ENCODE results near the gene MFAP4.

The MFAP4 gene

DNA sequence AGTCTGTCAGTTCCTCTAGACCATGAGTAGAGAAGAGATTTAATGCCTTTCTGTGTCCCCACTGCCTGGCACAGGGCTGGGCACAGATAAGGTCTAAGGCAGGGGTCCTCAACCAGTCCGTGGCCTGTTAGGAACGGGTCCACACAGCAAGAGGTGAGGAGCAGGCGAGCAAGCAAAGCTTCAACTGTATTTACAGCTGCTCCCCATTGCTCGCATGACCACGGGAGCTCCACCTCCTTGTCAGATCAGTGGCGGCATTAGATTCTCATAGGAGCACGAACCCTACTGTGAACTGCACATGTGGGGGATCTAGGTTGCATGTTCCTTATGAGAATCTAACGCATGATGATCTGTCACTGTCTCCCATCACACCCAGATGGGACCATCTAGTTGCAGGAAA, 26.2 kb downstream of the MFAP4 start:
- CTCF ChIA-PET = interaction anchor here (1.0 to 3.6 kb wide), 2 partner anchors 153 to 403 kb away, joined by 5 to 102 read pairs; no protein-coding TSS in a partner anchor
- Histone ChIP-seq H3K4me1 (ENCODE audit: control insufficient read depth, insufficient read depth, low read length) (peaks cover 5% of the 10 kb centered on the region), H3K9me3 (ENCODE audit: control insufficient read depth, insufficient read depth, low read depth, low read length) (no peaks in the 10 kb centered on the region), H3K27ac (ENCODE audit: extremely low read depth, low read depth, low read length) (no peak overlapping the region), H3K4me3 (ENCODE audit: low read depth, low read length) (no peak overlapping the region), H3K36me3 (ENCODE audit: control insufficient read depth in 2 of 2, insufficient read depth in 1 of 2, low read length in 2 of 2) (peaks cover 0 to 37% of the 10 kb centered on the region in 2 experiments; a peak in 1 of 3 replicates)
- POLR2A ChIA-PET = no interaction called here
- TF ChIP-seq ZNF529 (tag by site-specific recombination; IDR thresholded peaks at IDR 0.05; ENCODE audit: insufficient replicate concordance) (no peak), ZNF521 (tag by site-specific recombination; IDR thresholded peaks at IDR 0.05) (no peak), OVOL3 (tag by site-specific recombination; IDR thresholded peaks at IDR 0.05) (no peak)

DNA sequence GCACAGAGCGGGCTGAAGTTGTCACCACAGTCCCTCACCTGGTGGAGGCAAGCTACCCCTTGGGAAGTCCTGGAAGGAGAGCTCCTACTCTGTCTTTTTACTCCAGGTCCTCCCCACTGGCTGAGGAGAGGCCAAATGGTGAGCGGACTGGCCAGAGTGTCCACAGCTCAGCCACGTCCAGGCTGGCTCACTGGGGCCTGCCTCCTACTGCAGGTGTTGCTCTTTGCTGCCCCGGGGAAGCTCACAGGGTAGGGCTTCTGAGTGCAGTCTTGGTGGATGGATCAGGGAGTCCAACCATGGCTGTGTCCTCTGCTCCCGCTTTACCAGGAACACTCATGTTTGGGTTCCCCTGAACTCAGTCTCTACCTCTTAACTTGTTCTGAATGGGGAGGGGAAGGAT, 27.1 kb downstream of the MFAP4 start:
- POLR2A ChIA-PET = no interaction called here
- H3K9me3 ChIP-seq (ENCODE audit: control insufficient read depth, insufficient read depth, low read depth, low read length) = no peaks in the 10 kb centered on the region

DNA sequence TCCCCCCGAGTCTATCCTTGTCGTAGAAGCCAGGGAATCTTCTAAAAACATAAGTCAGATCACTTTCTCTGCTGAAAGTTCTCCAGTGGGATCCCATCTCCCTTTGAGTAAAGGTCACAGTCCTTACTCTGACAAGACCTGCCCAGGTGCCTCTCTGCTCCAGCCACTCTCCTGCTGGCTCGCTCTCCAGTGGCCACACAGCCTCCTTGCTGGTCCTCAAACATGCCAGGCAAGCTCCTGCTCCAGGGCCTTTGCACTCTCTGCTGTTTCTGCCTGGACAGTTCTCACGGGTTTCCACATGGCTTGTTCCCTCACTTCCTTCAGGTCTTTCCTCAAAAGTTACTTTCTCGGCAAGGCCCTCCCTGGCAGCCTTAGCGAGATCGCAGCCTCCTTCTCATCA, 27.8 kb downstream of the MFAP4 start:
- H3K4me1 ChIP-seq (ENCODE audit: control insufficient read depth, insufficient read depth, low read length) = peaks cover 5% of the 10 kb centered on the region
- no peaks in the 10 kb centered on the region for H3K9me3 ChIP-seq (ENCODE audit: control insufficient read depth, insufficient read depth, low read depth, low read length)
- ChIA-PET POLR2A (interaction anchor here (0.6 kb wide), 1 partner anchor 19 kb away, joined by 3 read pairs; no protein-coding TSS in a partner anchor), CTCF (no interaction called here)
- H3K36me3 ChIP-seq (ENCODE audit: control insufficient read depth in 2 of 2, insufficient read depth in 1 of 2, low read length in 2 of 2) = peaks cover 0 to 37% of the 10 kb centered on the region in 2 experiments; a peak in 1 of 3 replicates
- no peak overlapping the region for H3K4me3 ChIP-seq (ENCODE audit: low read depth, low read length)
- no peak overlapping the region for H3K27ac ChIP-seq (ENCODE audit: extremely low read depth, low read depth, low read length)
- no peak for TF ChIP-seq ZNF423 (tag by site-specific recombination; IDR thresholded peaks at IDR 0.05)
- TF ChIP-seq ZIC2 (tag by site-specific recombination; IDR thresholded peaks at IDR 0.05) = no peak
- no peak for TF ChIP-seq ZFP3 (tag by site-specific recombination; IDR thresholded peaks at IDR 0.05; ENCODE audit: low read depth)
- no peak for TF ChIP-seq ZNF530 (tag by site-specific recombination; IDR thresholded peaks at IDR 0.05; ENCODE audit: low read depth)
- no peak for TF ChIP-seq ZNF501 (tag by site-specific recombination; IDR thresholded peaks at IDR 0.05)
- no peak for TF ChIP-seq ZNF37A (tag by site-specific recombination; IDR thresholded peaks at IDR 0.05)
- no peak for TF ChIP-seq OSR2 (tag by site-specific recombination; IDR thresholded peaks at IDR 0.05)
- TF ChIP-seq ZNF776 (tag by site-specific recombination; IDR thresholded peaks at IDR 0.05; ENCODE audit: borderline replicate concordance) = no peak
- TF ChIP-seq BCL11B (tag by site-specific recombination; IDR thresholded peaks at IDR 0.05; ENCODE audit: low read depth) = no peak
- TF ChIP-seq ZBTB1 (tag by site-specific recombination; IDR thresholded peaks at IDR 0.05) = no peak
- no peak for TF ChIP-seq ZNF350 (tag by site-specific recombination; IDR thresholded peaks at IDR 0.05)
- TF ChIP-seq, protein P1, sequence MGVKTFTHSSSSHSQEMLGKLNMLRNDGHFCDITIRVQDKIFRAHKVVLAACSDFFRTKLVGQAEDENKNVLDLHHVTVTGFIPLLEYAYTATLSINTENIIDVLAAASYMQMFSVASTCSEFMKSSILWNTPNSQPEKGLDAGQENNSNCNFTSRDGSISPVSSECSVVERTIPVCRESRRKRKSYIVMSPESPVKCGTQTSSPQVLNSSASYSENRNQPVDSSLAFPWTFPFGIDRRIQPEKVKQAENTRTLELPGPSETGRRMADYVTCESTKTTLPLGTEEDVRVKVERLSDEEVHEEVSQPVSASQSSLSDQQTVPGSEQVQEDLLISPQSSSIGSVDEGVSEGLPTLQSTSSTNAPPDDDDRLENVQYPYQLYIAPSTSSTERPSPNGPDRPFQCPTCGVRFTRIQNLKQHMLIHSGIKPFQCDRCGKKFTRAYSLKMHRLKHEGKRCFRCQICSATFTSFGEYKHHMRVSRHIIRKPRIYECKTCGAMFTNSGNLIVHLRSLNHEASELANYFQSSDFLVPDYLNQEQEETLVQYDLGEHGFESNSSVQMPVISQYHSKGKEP (tag by site-specific recombination; IDR thresholded peaks at IDR 0.05) = no peak
- no peak for TF ChIP-seq WT1 (tag by site-specific recombination; IDR thresholded peaks at IDR 0.05)
- no peak for TF ChIP-seq ZNF132 (tag by site-specific recombination; IDR thresholded peaks at IDR 0.05; ENCODE audit: borderline replicate concordance)
- TF ChIP-seq, protein P2, sequence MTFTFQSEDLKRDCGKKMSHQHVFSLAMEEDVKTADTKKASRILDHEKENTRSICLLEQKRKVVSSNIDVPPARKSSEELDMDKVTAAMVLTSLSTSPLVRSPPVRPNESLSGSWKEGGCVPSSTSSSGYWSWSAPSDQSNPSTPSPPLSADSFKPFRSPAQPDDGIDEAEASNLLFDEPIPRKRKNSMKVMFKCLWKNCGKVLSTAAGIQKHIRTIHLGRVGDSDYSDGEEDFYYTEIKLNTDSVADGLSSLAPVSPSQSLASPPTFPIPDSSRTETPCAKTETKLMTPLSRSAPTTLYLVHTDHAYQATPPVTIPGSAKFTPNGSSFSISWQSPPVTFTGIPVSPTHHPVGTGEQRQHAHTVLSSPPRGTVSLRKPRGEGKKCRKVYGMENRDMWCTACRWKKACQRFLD (tag by site-specific recombination; IDR thresholded peaks at IDR 0.05) = no peak
- TF ChIP-seq FEZF1 (tag by site-specific recombination; IDR thresholded peaks at IDR 0.05) = no peak
- TF ChIP-seq ZNF701 (tag by site-specific recombination; IDR thresholded peaks at IDR 0.05) = no peak
- no peak for TF ChIP-seq ZNF354C (tag by site-specific recombination; IDR thresholded peaks at IDR 0.05; ENCODE audit: borderline replicate concordance, low read depth)

More for the DNA sequence above, 27.1 kb downstream of the MFAP4 start:
- Histone ChIP-seq H3K4me1 (ENCODE audit: control insufficient read depth, insufficient read depth, low read length) (peaks cover 5% of the 10 kb centered on the region), H3K36me3 (ENCODE audit: control insufficient read depth in 2 of 2, insufficient read depth in 1 of 2, low read length in 2 of 2) (peaks cover 0 to 37% of the 10 kb centered on the region in 2 experiments; a peak in 1 of 3 replicates), H3K27ac (ENCODE audit: extremely low read depth, low read depth, low read length) (no peak overlapping the region), H3K4me3 (ENCODE audit: low read depth, low read length) (no peak overlapping the region)
- TF ChIP-seq ZNF658 (tag by site-specific recombination; IDR thresholded peaks at IDR 0.05) = no peak
- no peak for TF ChIP-seq ZNF664 (tag by site-specific recombination; IDR thresholded peaks at IDR 0.05)
- no peak for TF ChIP-seq ZNF223 (tag by site-specific recombination; IDR thresholded peaks at IDR 0.05)
- no peak for TF ChIP-seq OSR2 (tag by site-specific recombination; IDR thresholded peaks at IDR 0.05)
- no peak for TF ChIP-seq ZNF23 (tag by site-specific recombination; IDR thresholded peaks at IDR 0.05; ENCODE audit: borderline replicate concordance)
- TF ChIP-seq SP7 (tag by site-specific recombination; IDR thresholded peaks at IDR 0.05) = no peak
- TF ChIP-seq ZBTB17 (tag by site-specific recombination; IDR thresholded peaks at IDR 0.05) = no peak
- TF ChIP-seq, protein P3, sequence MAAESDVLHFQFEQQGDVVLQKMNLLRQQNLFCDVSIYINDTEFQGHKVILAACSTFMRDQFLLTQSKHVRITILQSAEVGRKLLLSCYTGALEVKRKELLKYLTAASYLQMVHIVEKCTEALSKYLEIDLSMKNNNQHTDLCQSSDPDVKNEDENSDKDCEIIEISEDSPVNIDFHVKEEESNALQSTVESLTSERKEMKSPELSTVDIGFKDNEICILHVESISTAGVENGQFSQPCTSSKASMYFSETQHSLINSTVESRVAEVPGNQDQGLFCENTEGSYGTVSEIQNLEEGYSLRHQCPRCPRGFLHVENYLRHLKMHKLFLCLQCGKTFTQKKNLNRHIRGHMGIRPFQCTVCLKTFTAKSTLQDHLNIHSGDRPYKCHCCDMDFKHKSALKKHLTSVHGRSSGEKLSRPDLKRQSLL (tag by site-specific recombination; IDR thresholded peaks at IDR 0.05) = no peak
- TF ChIP-seq, protein P4, sequence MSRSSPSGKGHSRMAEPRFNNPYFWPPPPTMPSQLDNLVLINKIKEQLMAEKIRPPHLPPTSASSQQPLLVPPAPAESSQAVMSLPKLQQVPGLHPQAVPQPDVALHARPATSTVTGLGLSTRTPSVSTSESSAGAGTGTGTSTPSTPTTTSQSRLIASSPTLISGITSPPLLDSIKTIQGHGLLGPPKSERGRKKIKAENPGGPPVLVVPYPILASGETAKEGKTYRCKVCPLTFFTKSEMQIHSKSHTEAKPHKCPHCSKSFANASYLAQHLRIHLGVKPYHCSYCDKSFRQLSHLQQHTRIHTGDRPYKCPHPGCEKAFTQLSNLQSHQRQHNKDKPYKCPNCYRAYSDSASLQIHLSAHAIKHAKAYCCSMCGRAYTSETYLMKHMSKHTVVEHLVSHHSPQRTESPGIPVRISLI (tag by site-specific recombination; IDR thresholded peaks at IDR 0.05) = no peak
- TF ChIP-seq ZNF311 (tag by site-specific recombination; IDR thresholded peaks at IDR 0.05; ENCODE audit: borderline replicate concordance) = no peak
- TF ChIP-seq, protein P5, sequence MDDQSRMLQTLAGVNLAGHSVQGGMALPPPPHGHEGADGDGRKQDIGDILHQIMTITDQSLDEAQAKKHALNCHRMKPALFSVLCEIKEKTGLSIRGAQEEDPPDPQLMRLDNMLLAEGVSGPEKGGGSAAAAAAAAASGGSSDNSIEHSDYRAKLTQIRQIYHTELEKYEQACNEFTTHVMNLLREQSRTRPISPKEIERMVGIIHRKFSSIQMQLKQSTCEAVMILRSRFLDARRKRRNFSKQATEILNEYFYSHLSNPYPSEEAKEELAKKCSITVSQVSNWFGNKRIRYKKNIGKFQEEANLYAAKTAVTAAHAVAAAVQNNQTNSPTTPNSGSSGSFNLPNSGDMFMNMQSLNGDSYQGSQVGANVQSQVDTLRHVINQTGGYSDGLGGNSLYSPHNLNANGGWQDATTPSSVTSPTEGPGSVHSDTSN (CRISPR knock-in tag; IDR thresholded peaks at IDR 0.05) = no peak
- CTCF ChIA-PET = interaction anchor here (1.0 kb wide), 1 partner anchor 154 kb away, joined by 5 read pairs; no protein-coding TSS in a partner anchor
